Activated CD8-positive, alpha-beta T cell treated with anti-CD3 and anti-CD28 coated beads for 36 hours (primary cell): ENCODE data around the gene FRMD4A. TPM values are rescaled to one million over a fixed set of nuclear protein-coding genes. Genes with fewer than 3 reads are reported as not detected.
"Not testable (repeated sequence)": the region's sequence is repeated elsewhere in the genome, so short reads cannot be mapped to it uniquely, and the experiment has no call there.

Source experiments
- ATAC-seq: fragments of 200-7000 bp; cut with Tn5 transposase; one replicate; pipeline ENCODE4 v1.10.0; 2021; ENCODE audit warnings: mild to moderate bottlenecking, moderate library complexity
- CTCF ChIA-PET: fragments of 350-600 bp; sonication (Branson Sonifier 250); formaldehyde crosslinking; loops from one replicate; lab custom pipeline; 2021; ENCODE audit warnings: antibody characterized with exemption; lab: Charles Lee
- POLR2A ChIA-PET: fragments of 350-600 bp; sonication (Branson Sonifier 250); formaldehyde crosslinking; loops from one replicate; lab custom pipeline; 2021; ENCODE audit warnings: antibody characterized with exemption; lab: Charles Lee
- DNase-seq: peaks from one replicate; pipeline ENCODE4 v3.0.0-alpha.2; 2020
- H3K27ac Mint-ChIP-seq: one replicate; pipeline ENCODE4 v1.8.0; 2021; ENCODE audit warnings: mild to moderate bottlenecking, mixed read lengths
- H3K27me3 Mint-ChIP-seq: one replicate; pipeline ENCODE4 v1.8.0; 2021; ENCODE audit warnings: mixed read lengths
- H3K36me3 Mint-ChIP-seq: one replicate; pipeline ENCODE4 v1.8.0; 2021; ENCODE audit warnings: low read depth, mixed read lengths
- H3K4me1 Mint-ChIP-seq: one replicate; pipeline ENCODE4 v1.8.0; 2021; ENCODE audit warnings: low read depth, mixed read lengths
- H3K4me3 Mint-ChIP-seq: one replicate; pipeline ENCODE4 v1.8.0; 2021; ENCODE audit warnings: mild to moderate bottlenecking, moderate library complexity, mixed read lengths
- H3K9me3 Mint-ChIP-seq: one replicate; pipeline ENCODE4 v1.8.0; 2021; ENCODE audit warnings: mixed read lengths
- intact Hi-C: fragments of 100-400 bp; cut with micrococcal nuclease; formaldehyde crosslinking; loops from one replicate; pipeline ENCODE4 v1.10.0; 2022
- total RNA-seq, 2 experiments: library from RNA; stranded (reverse); gene quantifications; one replicate each; pipeline ENCODE4 v1.2.3, GENCODE V29; 2021
- TF ChIP-seq, protein P1 (sequence below): fragments of 200-600 bp; IDR thresholded peaks from one replicate; pipeline ENCODE4 v1.8.0; 2022; ENCODE audit warnings: antibody characterized with exemption, mild to moderate bottlenecking

FRMD4A gene
- total RNA-seq, 2 experiments from 2014 or later = 2.1 to 2.8 TPM

GRCh38 chr10:13957856-13958255, 372.9 kb downstream of the FRMD4A start:
- ATAC-seq = no peak

GRCh38 chr10:13956826-13957225, 373.9 kb downstream of the FRMD4A start:
- intact Hi-C loops = no loop called here
- H3K36me3 Mint-ChIP-seq = no peaks in the 10 kb centered on the region
- peaks cover 3% of the 10 kb centered on the region for H3K27me3 Mint-ChIP-seq
- H3K4me3 Mint-ChIP-seq = no peak overlapping the region
- no peak overlapping the region for H3K27ac Mint-ChIP-seq
- DNase-seq (no peak), ATAC-seq (no peak)
- no peaks in the 10 kb centered on the region for H3K9me3 Mint-ChIP-seq
- TF ChIP-seq, protein P1, sequence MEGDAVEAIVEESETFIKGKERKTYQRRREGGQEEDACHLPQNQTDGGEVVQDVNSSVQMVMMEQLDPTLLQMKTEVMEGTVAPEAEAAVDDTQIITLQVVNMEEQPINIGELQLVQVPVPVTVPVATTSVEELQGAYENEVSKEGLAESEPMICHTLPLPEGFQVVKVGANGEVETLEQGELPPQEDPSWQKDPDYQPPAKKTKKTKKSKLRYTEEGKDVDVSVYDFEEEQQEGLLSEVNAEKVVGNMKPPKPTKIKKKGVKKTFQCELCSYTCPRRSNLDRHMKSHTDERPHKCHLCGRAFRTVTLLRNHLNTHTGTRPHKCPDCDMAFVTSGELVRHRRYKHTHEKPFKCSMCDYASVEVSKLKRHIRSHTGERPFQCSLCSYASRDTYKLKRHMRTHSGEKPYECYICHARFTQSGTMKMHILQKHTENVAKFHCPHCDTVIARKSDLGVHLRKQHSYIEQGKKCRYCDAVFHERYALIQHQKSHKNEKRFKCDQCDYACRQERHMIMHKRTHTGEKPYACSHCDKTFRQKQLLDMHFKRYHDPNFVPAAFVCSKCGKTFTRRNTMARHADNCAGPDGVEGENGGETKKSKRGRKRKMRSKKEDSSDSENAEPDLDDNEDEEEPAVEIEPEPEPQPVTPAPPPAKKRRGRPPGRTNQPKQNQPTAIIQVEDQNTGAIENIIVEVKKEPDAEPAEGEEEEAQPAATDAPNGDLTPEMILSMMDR = no peak
- CTCF ChIA-PET = no interaction called here
- peaks cover 11% of the 10 kb centered on the region for H3K4me1 Mint-ChIP-seq
- POLR2A ChIA-PET = no interaction called here

More at GRCh38 chr10:13957856-13958255, 372.9 kb downstream of the FRMD4A start:
- H3K36me3 Mint-ChIP-seq = no peaks in the 10 kb centered on the region
- no peak for DNase-seq
- peaks cover 11% of the 10 kb centered on the region for H3K4me1 Mint-ChIP-seq
- CTCF ChIA-PET = no interaction called here
- no peaks in the 10 kb centered on the region for H3K9me3 Mint-ChIP-seq
- TF ChIP-seq, protein P1 = no peak
- intact Hi-C loops = no loop called here
- H3K4me3 Mint-ChIP-seq = no peak overlapping the region
- H3K27ac Mint-ChIP-seq = no peak overlapping the region
- H3K27me3 Mint-ChIP-seq = peaks cover 3% of the 10 kb centered on the region
- POLR2A ChIA-PET = no interaction called here

DNA sequence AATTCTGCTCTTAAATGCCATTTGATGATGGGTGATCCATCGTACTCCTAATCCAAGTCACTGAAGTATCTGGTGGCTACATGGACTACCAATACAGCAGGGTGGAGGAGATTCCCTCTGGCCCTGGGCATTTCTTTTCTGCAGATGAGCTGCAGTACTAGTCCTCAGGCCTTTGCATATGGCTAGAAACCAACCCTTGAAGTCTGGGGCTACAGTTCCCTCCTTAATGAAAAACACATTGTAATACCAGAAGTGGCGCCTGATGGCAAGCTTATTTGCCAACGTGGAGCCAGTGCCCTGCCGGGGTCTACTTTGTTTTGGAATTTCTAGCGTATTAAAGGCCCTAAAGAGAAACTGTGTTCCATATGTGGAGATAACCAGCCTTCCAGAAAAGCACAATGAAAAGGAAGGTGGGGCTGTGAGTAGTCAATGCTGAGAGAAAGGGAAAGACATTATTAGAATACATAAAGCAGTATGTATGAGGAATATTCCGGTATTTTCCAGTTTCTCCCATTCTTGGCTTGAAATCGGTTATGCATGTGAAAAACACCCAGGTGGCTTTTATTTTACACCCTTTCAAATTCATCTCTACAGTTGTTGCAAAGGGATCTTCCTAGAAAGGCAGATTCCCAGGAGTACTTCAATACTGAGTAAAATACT, 375.2 kb downstream of the FRMD4A start:
- Mint-ChIP-seq H3K27ac (no peak overlapping the region), H3K9me3 (no peaks in the 10 kb centered on the region), H3K4me1 (peaks cover 3% of the 10 kb centered on the region), H3K36me3 (no peaks in the 10 kb centered on the region), H3K4me3 (no peak overlapping the region), H3K27me3 (no peaks in the 10 kb centered on the region)
- intact Hi-C loops = no loop called here
- ChIA-PET POLR2A (no interaction called here), CTCF (no interaction called here)
- no peak for ATAC-seq
- no peak for DNase-seq
- TF ChIP-seq, protein P1 = no peak

DNA sequence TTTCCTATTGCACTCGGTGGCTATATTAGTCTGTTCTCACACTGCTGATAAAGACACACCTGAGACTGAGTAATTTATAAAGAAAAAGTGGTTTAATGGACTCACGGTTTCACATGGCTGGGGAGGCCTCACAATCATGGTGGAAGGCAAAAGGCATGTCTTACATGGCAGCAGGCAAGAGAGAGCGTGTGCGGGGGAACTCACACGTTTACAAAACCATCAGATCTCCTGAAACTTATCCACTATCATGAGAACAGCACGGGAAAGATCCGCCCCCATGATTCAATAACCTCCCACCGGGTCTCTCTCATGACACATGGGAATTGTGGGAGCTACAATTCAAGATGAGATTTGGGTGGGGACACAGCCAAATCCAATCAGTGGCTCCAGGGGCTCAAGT, 376.5 kb downstream of the FRMD4A start:
- ATAC-seq, CTCF ChIA-PET, H3K27ac Mint-ChIP-seq, H3K27me3 Mint-ChIP-seq, POLR2A ChIA-PET, DNase-seq, H3K4me3 Mint-ChIP-seq, intact Hi-C loops, H3K4me1 Mint-ChIP-seq, H3K9me3 Mint-ChIP-seq, H3K36me3 Mint-ChIP-seq: not testable (repeated sequence)

GRCh38 chr10:13953371-13953770, 377.4 kb downstream of the FRMD4A start:
- TF ChIP-seq, protein P1 = no peak
- Mint-ChIP-seq H3K9me3 (no peaks in the 10 kb centered on the region), H3K4me3 (no peak overlapping the region), H3K27ac (no peak overlapping the region), H3K4me1 (no peaks in the 10 kb centered on the region), H3K27me3 (no peaks in the 10 kb centered on the region), H3K36me3 (no peaks in the 10 kb centered on the region)
- CTCF ChIA-PET = interaction anchor here (0.7 kb wide), 1 partner anchor 169 kb away, joined by 3 read pairs; no protein-coding TSS in a partner anchor
- POLR2A ChIA-PET = no interaction called here
- intact Hi-C loops = no loop called here
- no peak for DNase-seq
- no peak for ATAC-seq
